Lower leg skin (tissue), 4 donors: ENCODE results near the gene SS18L1. TPM values are rescaled to one million over a fixed set of nuclear protein-coding genes. Genes with fewer than 3 reads are reported as not detected.

ENCODE experiments used
- DNase-seq, 2 donors: peaks; one replicate each; pipeline ENCODE4 v3.0.0-alpha.2; 2019; ENCODE audit warnings: low spot score in 2 of 2
- H3K4me3 ChIP-seq: fragments of 200-600 bp; sonication (generic); 2 replicates; pipeline ENCODE4 v1.5.1; 2017; ENCODE audit warnings: mild to moderate bottlenecking, low read depth; ENCODE audit not compliant: poor library complexity, severe bottlenecking
- CTCF ChIP-seq, 3 donors: fragments of 450-650 bp; IDR thresholded peaks; one replicate each; pipeline ENCODE4 v1.5.1; 2016; ENCODE audit warnings: antibody characterized with exemption in 3 of 3, mild to moderate bottlenecking in 3 of 3, moderate library complexity in 2 of 3
- POLR2A ChIP-seq, 2 donors: fragments of 450-650 bp; IDR thresholded peaks; one replicate each; pipeline ENCODE4 v1.6.1; 2016 to 2017; ENCODE audit warnings: antibody characterized with exemption in 2 of 2, mild to moderate bottlenecking in 1 of 2, moderate library complexity in 1 of 2
- WGBS, 2 donors: methylation state at CpG; one replicate each; pipeline ENCODE4 v1.1.5; 2018; 5-methylcytosine and 5-hydroxymethylcytosine counted together
- intact Hi-C: fragments of 100-400 bp; cut with DNase I; formaldehyde crosslinking; loops from one replicate; pipeline ENCODE4 v1.15.0; 2023; ENCODE audit warnings: low total_unique reads
- total RNA-seq, 4 donors: library from RNA; depleted of rRNA; stranded (reverse); fragments of >200 nt; gene quantifications; one replicate each; pipeline ENCODE4 v1.1.0, GENCODE V29; 2016

The SS18L1 gene
- total RNA-seq, 4 donors from 2014 or later = 23.3 to 51.7 (median 25.8) TPM

- intact Hi-C loops = no loop called here
- TF ChIP-seq POLR2A (IDR thresholded peaks at IDR 0.05) (no peak), CTCF (IDR thresholded peaks at IDR 0.05) (no peak)
- DNase-seq = no peak
- WGBS, 2 donors = 76 to 80% methylated on average over 29 of the region's 29 CpGs
- H3K4me3 ChIP-seq = no peak overlapping the region
Observed at GRCh38 chr20:62155428-62156253, 12.1 kb downstream of the SS18L1 start.

GRCh38 chr20:62156254-62156556, 12.6 kb downstream of the SS18L1 start:
- DNase-seq = no peak
- no peak overlapping the region for H3K4me3 ChIP-seq
- intact Hi-C loops = no loop called here
- 85 to 87% methylated on average over 3 of the region's 3 CpGs for WGBS, 2 donors
- TF ChIP-seq CTCF (IDR thresholded peaks at IDR 0.05) = no peak
- no peak for TF ChIP-seq POLR2A (IDR thresholded peaks at IDR 0.05)

- intact Hi-C loops = no loop called here
- TF ChIP-seq CTCF (IDR thresholded peaks at IDR 0.05) (no peak), POLR2A (IDR thresholded peaks at IDR 0.05) (no peak)
- no peak overlapping the region for H3K4me3 ChIP-seq
- DNase-seq = peak in 1 of 2 donors; percentile 91
- WGBS, 2 donors = 48 to 55% methylated on average over 24 of the region's 24 CpGs
Observed at GRCh38 chr20:62156592-62157386, 13.2 kb downstream of the SS18L1 start.

GRCh38 chr20:62157387-62158087, 14.0 kb downstream of the SS18L1 start:
- DNase-seq = no peak
- WGBS, 2 donors = 91% methylated on average over 23 to 25 of the region's 25 CpGs
- intact Hi-C loops = no loop called here
- H3K4me3 ChIP-seq = no peak overlapping the region
- TF ChIP-seq POLR2A (IDR thresholded peaks at IDR 0.05) (no peak), CTCF (IDR thresholded peaks at IDR 0.05) (no peak)

- no peak overlapping the region for H3K4me3 ChIP-seq
- intact Hi-C loops = no loop called here
- no peak for TF ChIP-seq CTCF (IDR thresholded peaks at IDR 0.05)
- TF ChIP-seq POLR2A (IDR thresholded peaks at IDR 0.05) = no peak
- 98% methylated on average over 9 to 12 of the region's 12 CpGs for WGBS, 2 donors
- DNase-seq = no peak
Observed at GRCh38 chr20:62158088-62158400, 14.5 kb downstream of the SS18L1 start.
